ENCODE results near the gene SEPTIN8. TPM values are rescaled to one million over a fixed set of nuclear protein-coding genes. Genes with fewer than 3 reads are reported as not detected.

The SEPTIN8 gene
- total and polyA plus RNA-seq, 10 of the 15 experiments (the other 5 are each of a cell fraction or from before 2014, with no cell fraction given), result 6.1 to 96.1 (median 29.4) TPM

GRCh38 chr5:132808448-132808847 is 31.4 kb upstream of the SEPTIN8 start:
- ATAC-seq, result no peak
- Histone ChIP-seq H2AFZ (ENCODE audit: control insufficient read depth, low read depth, low read length) (no peak overlapping the region), H3K9ac (ENCODE audit: control insufficient read depth, insufficient read depth, low read length) (no peak overlapping the region), H3K4me3 (no peak overlapping the region), H4K20me1 (ENCODE audit: control insufficient read depth, insufficient read depth) (no peaks in the 10 kb centered on the region), H3K9me3 (replicated peaks; ENCODE audit: control insufficient read depth, insufficient read depth, low read length) (no peaks in the 10 kb centered on the region), H3K4me1 (ENCODE audit: control insufficient read depth, insufficient read depth, low read length) (no peaks in the 10 kb centered on the region; the same call in 1 of the 2 replicates), H3K4me2 (ENCODE audit: control insufficient read depth, insufficient read depth) (no peak overlapping the region), H3K27me3 (replicated peaks in 1 of 2; ENCODE audit: control insufficient read depth in 2 of 2, insufficient read depth in 2 of 2, low read length in 1 of 2) (peaks cover 0 to 11% of the 10 kb centered on the region in 2 experiments; a peak in 2 of 4 replicates), H3K79me2 (ENCODE audit: control insufficient read depth, insufficient read depth, low read length) (no peaks in the 10 kb centered on the region), H3K36me3 (ENCODE audit: control insufficient read depth in 2 of 2, insufficient read depth in 2 of 2, low read length in 1 of 2) (no peaks in the 10 kb centered on the region), H3K27ac (ENCODE audit: control insufficient read depth, insufficient read depth) (no peak overlapping the region)
- no peak for DNase-seq (ENCODE audit: low read depth, low spot score)
- BruUV-seq (replicated peaks), result no TSS peak
- SMC1A ChIA-PET (ENCODE audit: uncharacterized antibody, unreplicated experiment), result interaction anchor here (1.2 to 6.0 kb wide), 12 partner anchors 9 to 424 kb away, joined by 3 to 99 read pairs (median 4); partner anchors contain the start of gene KIF3A
- in situ Hi-C loops (cut with MboI), result no loop called here
- intact Hi-C loops (cut with micrococcal nuclease; ENCODE audit: unreplicated experiment), result no loop called here
- TF ChIP-seq NR2C2 (IDR thresholded peaks at IDR 0.05; ENCODE audit: borderline replicate concordance, control insufficient read depth, insufficient read length, low read depth) (no peak), MYC (IDR thresholded peaks at IDR 0.05; ENCODE audit: insufficient read depth, insufficient read length, insufficient replicate concordance, low read length, severe bottlenecking) (no peak), HCFC1 (IDR thresholded peaks at IDR 0.05; ENCODE audit: low read length) (no peak), PRDM15 (CRISPR knock-in tag; IDR thresholded peaks at IDR 0.05) (no peak), FOXM1 (IDR thresholded peaks at IDR 0.05; ENCODE audit: low read depth, low read length) (no peak), RFX5 (IDR thresholded peaks at IDR 0.05; ENCODE audit: low read depth, low read length) (no peak), BHLHE40 (IDR thresholded peaks at IDR 0.05; ENCODE audit: borderline replicate concordance in 1 of 2, low read depth in 2 of 2, low read length in 1 of 2) (no peak), BACH1 (IDR thresholded peaks at IDR 0.05; ENCODE audit: borderline replicate concordance) (no peak)
- 21% methylated on average over 2 of the region's 2 CpGs for WGBS (ENCODE audit: insufficient coverage, insufficient replicate concordance, low lambda C conversion rate, missing lambda C conversion rate)
- FAIRE-seq, result no peak
- CTCF ChIA-PET, result interaction anchor here (1.0 to 9.0 kb wide), 8 partner anchors 11 to 282 kb away, joined by 3 to 159 read pairs (median 10); partner anchors contain the start of genes GDF9, SEPTIN8 and UQCRQ
- POLR2A ChIA-PET, result interaction anchor here (6.2 kb wide), 1 partner anchor 10 kb away, joined by 41 read pairs; no protein-coding TSS in a partner anchor
- RAD21 ChIA-PET (ENCODE audit: unreplicated experiment), result interaction anchor here (0.6 to 6.5 kb wide), 4 partner anchors 10 to 302 kb away, joined by 3 to 106 read pairs (median 12); no protein-coding TSS in a partner anchor

Data from GM12878 (cell line).